NCI-H82 treated with DMSO at 0.1 percent for 48 hours (cell line): ENCODE measurements around the gene ZNF746.

Experiments
- DNase-seq: peaks from one replicate; lab custom pipeline; 2025; ENCODE audit not compliant: unreplicated experiment; lab: John Stamatoyannopoulos, UW

The ZNF746 gene

DNA sequence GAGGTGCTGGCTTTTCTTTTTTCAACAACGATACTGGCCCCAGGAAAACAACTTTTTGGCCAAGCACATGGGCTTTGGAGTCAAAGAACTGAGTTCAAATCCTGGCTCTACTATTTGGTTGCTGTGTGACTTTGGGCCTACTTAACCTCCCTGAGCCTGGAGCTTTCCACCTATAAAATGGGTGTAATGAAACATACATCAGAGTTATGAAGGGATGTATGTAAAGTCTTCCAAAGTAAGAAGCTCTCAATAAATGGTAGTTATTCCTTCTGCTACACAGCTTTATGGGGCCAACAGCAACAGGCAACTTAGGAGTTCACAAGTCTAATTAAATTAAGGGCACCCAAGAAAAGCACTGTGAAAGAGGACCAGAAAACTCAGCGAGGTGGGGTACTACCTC is 69.7 kb downstream of the ZNF746 start:
- no peak for DNase-seq

DNA sequence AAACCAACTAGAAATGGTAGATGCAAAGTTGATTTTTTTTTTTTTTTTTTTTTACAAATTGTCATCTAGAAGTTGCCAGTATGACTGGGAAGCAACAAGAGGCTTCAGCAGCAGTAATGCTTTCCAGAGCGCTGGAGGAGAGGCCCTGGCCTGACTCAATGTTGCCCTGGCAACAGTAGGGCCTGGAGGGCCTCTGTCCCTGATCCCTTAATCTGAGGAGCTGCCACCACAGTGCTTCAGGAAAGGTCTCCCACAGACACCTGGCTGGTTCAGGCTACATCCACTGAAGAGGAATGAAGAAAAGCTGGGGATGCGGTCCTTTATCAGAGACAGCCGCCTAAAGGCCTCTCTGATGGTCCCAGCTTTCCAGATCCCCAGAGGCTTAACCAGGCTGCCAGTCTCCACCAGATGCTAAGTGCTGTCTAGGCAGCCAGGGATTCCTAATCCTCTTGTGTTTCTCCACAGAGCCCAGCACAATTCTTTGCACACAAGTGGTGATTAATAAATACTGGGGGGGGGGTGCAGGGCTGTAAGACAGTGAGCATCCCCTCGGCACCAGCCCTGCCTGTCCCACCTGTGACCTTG is 70.4 kb downstream of the ZNF746 start:
- DNase-seq = peak; percentile 19

DNA sequence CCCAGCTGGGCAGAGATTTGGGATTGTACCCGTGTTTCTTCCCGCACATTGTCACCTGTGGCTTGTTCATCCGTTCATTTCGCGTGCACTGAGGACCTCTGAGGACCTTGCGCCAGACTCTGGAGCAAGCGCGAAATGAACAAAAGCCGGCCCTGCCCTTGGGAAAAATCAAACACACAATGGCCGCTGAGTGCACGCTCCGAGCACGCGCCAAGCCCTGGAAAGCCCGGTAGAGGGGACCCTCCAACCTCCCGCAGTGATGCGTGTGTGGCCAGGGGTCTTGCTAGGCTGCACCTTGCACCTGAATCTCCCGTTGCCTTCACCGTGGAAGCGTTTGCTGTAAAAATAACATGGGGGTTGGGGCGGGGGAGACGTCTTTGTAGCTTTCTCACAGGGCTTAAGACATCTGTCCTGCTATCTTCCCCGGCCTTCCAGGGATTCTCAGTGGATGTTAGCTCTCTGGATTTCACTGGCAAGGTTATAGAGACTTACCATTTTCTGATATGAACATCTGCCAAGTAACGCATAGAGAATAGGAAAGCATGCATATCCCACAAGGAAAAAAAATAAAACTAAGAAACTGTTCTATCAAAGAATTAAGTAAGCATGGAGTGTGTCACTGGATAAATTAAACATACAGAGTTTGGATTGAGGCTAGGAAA is 74.0 kb downstream of the ZNF746 start:
- no peak for DNase-seq

DNA sequence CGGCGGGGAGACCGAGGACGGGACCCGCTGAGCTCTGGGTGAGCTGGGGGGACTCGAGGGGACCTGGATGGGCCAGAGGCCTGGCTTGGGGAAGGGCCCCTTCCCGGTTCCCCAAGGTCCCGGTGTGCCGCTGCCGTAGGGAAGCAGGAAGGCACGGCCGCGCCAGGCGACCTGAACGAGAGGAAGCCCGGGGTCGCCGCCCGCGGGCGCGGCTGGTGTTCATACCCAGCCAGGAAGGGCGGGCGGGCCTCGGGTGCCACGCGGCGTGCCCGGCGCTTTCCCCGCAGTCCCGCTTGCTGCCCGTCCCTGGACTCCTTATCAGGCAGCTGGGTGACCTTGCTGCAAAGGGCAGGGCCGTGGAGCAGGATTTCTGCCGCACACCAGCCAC is 74.7 kb downstream of the ZNF746 start:
- no peak for DNase-seq
